NCI-H1694 (cell line): ENCODE measurements around the gene CARD10.
"Not testable (repeated sequence)": the region's sequence is repeated elsewhere in the genome, so short reads cannot be mapped to it uniquely, and the experiment has no call there.

ENCODE experiments used
- DNase-seq: peaks from one replicate; lab custom pipeline; 2025; lab: John Stamatoyannopoulos, UW

CARD10 gene

GRCh38 chr22:37556710-37557109, 37.5 kb upstream of the CARD10 start:
- no peak for DNase-seq

- DNase-seq: no peak
These were observed 35.8 kb upstream of the CARD10 start for GRCh38 chr22:37555029-37555428.

- no peak for DNase-seq
These were observed 34.5 kb upstream of the CARD10 start for GRCh38 chr22:37553725-37554124.

- no peak for DNase-seq
These were observed 33.4 kb upstream of the CARD10 start for GRCh38 chr22:37552524-37553163.

GRCh38 chr22:37551981-37552380, 32.8 kb upstream of the CARD10 start:
- no peak for DNase-seq

GRCh38 chr22:37550921-37551320, 31.7 kb upstream of the CARD10 start:
- not testable (repeated sequence) for DNase-seq

- DNase-seq: no peak
These were observed 30.5 kb upstream of the CARD10 start for GRCh38 chr22:37549704-37550059.

- DNase-seq: no peak
These were observed 28.1 kb upstream of the CARD10 start for GRCh38 chr22:37547251-37547741.

- no peak for DNase-seq
These were observed 27.4 kb upstream of the CARD10 start for GRCh38 chr22:37546437-37547250.

- DNase-seq: no peak
These were observed 26.7 kb upstream of the CARD10 start for GRCh38 chr22:37545703-37546436.

GRCh38 chr22:37544955-37545702, 25.9 kb upstream of the CARD10 start:
- peak; percentile 32 for DNase-seq

- DNase-seq: no peak
These were observed 23.7 kb upstream of the CARD10 start for GRCh38 chr22:37542959-37543358.

GRCh38 chr22:37542416-37542815, 23.2 kb upstream of the CARD10 start:
- not testable (repeated sequence) for DNase-seq

- not testable (repeated sequence) for DNase-seq
These were observed 20.6 kb upstream of the CARD10 start for GRCh38 chr22:37539790-37540189.

- DNase-seq: peak; percentile 83
These were observed 19.6 kb upstream of the CARD10 start for GRCh38 chr22:37538590-37539357.

GRCh38 chr22:37535159-37535558, 15.9 kb upstream of the CARD10 start:
- DNase-seq: no peak

GRCh38 chr22:37534445-37534844, 15.2 kb upstream of the CARD10 start:
- peak; percentile 83 for DNase-seq

GRCh38 chr22:37533995-37534394, 14.8 kb upstream of the CARD10 start:
- peak; percentile 91 for DNase-seq

- peak; percentile 70 for DNase-seq
These were observed 10.6 kb upstream of the CARD10 start for GRCh38 chr22:37529652-37530345.

- DNase-seq: not testable (repeated sequence)
These were observed 8.7 kb upstream of the CARD10 start for GRCh38 chr22:37527952-37528351.
